ENCODE data around the gene SLC25A19. TPM values are rescaled to one million over a fixed set of nuclear protein-coding genes. Genes with fewer than 3 reads are reported as not detected.
"Not testable (repeated sequence)": the region's sequence is repeated elsewhere in the genome, so short reads cannot be mapped to it uniquely, and the experiment has no call there.

The SLC25A19 gene
- total and polyA plus RNA-seq, 2 experiments from 2014 or later: 17.9 to 22.4 TPM

DNA sequence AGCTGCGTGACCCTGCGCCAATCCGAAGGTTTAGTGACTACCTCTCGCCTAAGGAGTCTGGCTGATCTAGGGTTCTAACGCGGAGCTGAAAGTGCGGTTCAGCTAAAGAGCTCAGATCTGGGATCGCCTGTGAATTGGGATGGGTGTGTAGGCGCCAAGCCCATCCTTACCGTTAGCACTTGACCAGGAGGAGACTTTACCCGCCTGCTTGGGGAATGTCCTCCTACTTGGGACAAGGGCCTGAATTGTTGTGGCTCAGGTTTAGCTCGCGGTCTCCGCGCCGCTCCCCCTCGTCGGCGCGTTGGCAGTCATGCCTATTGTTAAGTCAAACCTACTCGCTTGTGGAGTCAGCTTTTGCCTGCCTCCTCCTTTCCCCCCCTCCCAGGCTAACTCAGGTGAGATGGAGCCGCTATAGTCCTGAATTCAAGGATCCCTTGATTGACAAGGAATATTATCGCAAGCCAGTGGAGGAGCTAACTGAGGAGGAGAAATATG, 27.1 kb downstream of the SLC25A19 start (continued):
- TF ChIP-seq, protein P1, sequence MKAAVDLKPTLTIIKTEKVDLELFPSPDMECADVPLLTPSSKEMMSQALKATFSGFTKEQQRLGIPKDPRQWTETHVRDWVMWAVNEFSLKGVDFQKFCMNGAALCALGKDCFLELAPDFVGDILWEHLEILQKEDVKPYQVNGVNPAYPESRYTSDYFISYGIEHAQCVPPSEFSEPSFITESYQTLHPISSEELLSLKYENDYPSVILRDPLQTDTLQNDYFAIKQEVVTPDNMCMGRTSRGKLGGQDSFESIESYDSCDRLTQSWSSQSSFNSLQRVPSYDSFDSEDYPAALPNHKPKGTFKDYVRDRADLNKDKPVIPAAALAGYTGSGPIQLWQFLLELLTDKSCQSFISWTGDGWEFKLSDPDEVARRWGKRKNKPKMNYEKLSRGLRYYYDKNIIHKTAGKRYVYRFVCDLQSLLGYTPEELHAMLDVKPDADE (IDR thresholded peaks at IDR 0.05): no peak
- TF ChIP-seq EZH2phosphoT487 (IDR thresholded peaks at IDR 0.05; ENCODE audit: unreplicated experiment): no peak

DNA sequence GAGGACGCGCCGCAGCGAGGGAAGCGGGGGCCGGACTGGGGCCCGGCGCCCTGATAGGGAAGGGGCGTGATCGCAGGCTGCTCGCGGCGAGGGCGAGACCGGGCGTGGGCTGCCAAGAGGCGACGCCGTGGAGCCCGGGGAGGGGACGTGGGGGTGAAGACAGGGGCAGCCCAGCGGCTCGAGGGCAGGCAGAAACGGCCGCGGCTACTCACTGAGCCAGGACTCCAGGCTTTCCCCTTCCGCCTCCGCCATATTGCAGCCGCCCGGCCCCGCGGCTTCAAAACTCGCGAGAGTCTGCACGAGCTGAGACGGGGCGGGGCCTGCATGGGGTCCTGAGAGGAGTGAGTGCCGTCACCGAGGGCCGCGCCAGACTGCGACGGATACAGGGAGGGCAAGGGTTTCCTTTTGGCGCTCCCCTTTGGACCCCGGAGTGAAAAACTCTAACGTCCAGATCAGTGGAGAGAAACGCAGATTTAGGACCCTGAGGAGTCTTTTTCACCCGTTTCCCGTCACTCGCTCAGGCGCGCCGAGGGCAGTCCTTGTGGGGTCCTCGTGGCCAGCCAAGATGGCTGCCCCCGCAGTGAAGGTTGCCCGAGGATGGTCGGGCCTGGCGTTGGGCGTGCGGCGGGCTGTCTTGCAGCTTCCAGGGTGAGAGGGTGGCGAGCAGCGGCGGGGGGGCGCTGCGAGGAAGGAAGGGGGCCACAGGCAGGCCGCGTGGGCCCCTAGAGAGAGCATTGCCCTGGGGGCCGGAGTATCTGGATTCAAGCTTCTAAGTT, 27.7 kb downstream of the SLC25A19 start, which contains the start of the genes GGA3 and MRPS7:
TSS of gene GGA3 (minus strand) at position 271 of the 776 bp plus-strand sequence. CDS start at position 252, 19 bp downstream.
TSS of gene MRPS7 (plus strand) at position 544 of the 776 bp plus-strand sequence. CDS start at position 566, 22 bp downstream.
- TF ChIP-seq, protein P1 (IDR thresholded peaks at IDR 0.05): peak; percentile 52; the same call in 1 of the 2 replicates
- TF ChIP-seq ZNF114 (CRISPR knock-in tag; IDR thresholded peaks at IDR 0.05): no peak
- no peak for TF ChIP-seq NANOG (IDR thresholded peaks at IDR 0.05; ENCODE audit: borderline replicate concordance)
- peak; percentile 75 for TF ChIP-seq POLR2AphosphoS5 (IDR thresholded peaks at IDR 0.05; ENCODE audit: low read depth)
- peak; percentile 79 for TF ChIP-seq CREB1 (CRISPR knock-in tag; IDR thresholded peaks at IDR 0.05; ENCODE audit: low read depth)
- H3K27ac Mint-ChIP-seq: peak within 1 kb of the TSS; percentile 100
- peaks cover 74% of the 10 kb centered on the region for H3K79me2 ChIP-seq (replicated peaks; ENCODE audit: insufficient read depth)
- H3K4me1 ChIP-seq (ENCODE audit: insufficient read depth): peaks cover 9% of the 10 kb centered on the region
- peak; percentile 98 for DNase-seq (ENCODE audit: low spot score)
- H3K9me3 Mint-ChIP-seq: no peaks in the 10 kb centered on the region
- peaks cover 8% of the 10 kb centered on the region for H4K20me1 ChIP-seq (replicated peaks; ENCODE audit: insufficient read depth)
- ATAC-seq: peak; percentile 94
- peak within 1 kb of the TSS; percentile 91 for H3K4me3 Mint-ChIP-seq
- peaks cover 41% of the 10 kb centered on the region; the same call in 2 of the 3 replicates for H3K36me3 Mint-ChIP-seq (ENCODE audit: low read depth)
- peak within 1 kb of the TSS; percentile 98 for H3K4me3 ChIP-seq
- H3K27ac ChIP-seq (ENCODE audit: low read depth): peak within 1 kb of the TSS; percentile 98
- peaks cover 5% of the 10 kb centered on the region for H3K27me3 Mint-ChIP-seq (ENCODE audit: insufficient read depth, low read depth, poor library complexity)
- peak within 1 kb of the TSS; percentile 87 for H2AFZ ChIP-seq
- H3K36me3 ChIP-seq (ENCODE audit: insufficient read depth): peaks cover 19% of the 10 kb centered on the region
- H3K4me1 Mint-ChIP-seq: peaks cover 23% of the 10 kb centered on the region
- no peaks in the 10 kb centered on the region for H3K27me3 ChIP-seq (ENCODE audit: insufficient read depth)
- H3F3A ChIP-seq (replicated peaks; ENCODE audit: low read depth): peaks cover 28% of the 10 kb centered on the region
- no peaks in the 10 kb centered on the region for H3K9me2 ChIP-seq (ENCODE audit: insufficient read depth)
- peak within 1 kb of the TSS; percentile 94 for H3K4me2 ChIP-seq

DNA sequence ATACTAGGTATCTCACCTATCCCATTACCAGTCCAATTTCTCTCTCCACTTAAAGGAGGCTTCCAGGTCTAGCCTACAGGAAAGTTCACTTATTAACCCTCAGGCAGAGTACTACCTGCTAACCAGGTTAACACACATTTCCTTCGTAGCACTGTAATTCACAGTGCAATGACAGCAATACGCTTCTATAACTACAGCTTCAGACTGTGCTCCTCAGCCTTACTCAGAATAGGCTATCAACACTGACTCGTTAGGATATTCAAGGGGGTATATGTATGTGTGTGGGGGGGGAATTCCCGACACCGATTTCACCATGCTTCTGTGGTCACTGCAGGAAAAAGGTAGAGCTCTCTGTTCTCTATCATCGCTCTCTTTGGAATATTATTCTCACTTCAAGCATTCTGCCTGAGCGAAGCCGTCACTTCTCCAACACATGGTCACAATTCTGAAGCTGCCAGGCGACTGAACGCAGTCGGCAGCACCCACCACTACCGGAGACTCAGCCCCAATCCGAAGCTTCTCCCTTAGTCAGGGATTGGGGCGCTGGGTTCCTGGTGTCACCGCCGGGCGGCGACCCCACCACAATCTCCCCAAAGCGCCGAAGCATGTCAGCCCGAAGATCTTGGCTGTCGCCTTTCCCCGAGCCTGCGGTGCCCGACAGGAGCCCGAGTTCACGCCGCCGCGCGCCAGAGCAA, 28.4 kb downstream of the SLC25A19 start:
- H3K36me3 Mint-ChIP-seq (ENCODE audit: low read depth): peaks cover 34% of the 10 kb centered on the region; the same call in 2 of the 3 replicates
- peaks cover 79% of the 10 kb centered on the region for H3K79me2 ChIP-seq (replicated peaks; ENCODE audit: insufficient read depth)
- H3K4me3 Mint-ChIP-seq: peak overlapping the region; percentile 91
- peak overlapping the region; percentile 98 for H3K27ac ChIP-seq (ENCODE audit: low read depth)
- peak overlapping the region; percentile 87; the same call in 1 of the 2 replicates for H2AFZ ChIP-seq
- peak; percentile 56 for DNase-seq (ENCODE audit: low spot score)
- H3K36me3 ChIP-seq (ENCODE audit: insufficient read depth): peaks cover 12% of the 10 kb centered on the region
- TF ChIP-seq POLR2AphosphoS5 (IDR thresholded peaks at IDR 0.05; ENCODE audit: low read depth) (no peak), ZNF331 (CRISPR knock-in tag; IDR thresholded peaks at IDR 0.05; ENCODE audit: low read depth) (no peak), STAT1 (IDR thresholded peaks at IDR 0.05; ENCODE audit: unreplicated experiment) (no peak)
- TF ChIP-seq, protein P2, sequence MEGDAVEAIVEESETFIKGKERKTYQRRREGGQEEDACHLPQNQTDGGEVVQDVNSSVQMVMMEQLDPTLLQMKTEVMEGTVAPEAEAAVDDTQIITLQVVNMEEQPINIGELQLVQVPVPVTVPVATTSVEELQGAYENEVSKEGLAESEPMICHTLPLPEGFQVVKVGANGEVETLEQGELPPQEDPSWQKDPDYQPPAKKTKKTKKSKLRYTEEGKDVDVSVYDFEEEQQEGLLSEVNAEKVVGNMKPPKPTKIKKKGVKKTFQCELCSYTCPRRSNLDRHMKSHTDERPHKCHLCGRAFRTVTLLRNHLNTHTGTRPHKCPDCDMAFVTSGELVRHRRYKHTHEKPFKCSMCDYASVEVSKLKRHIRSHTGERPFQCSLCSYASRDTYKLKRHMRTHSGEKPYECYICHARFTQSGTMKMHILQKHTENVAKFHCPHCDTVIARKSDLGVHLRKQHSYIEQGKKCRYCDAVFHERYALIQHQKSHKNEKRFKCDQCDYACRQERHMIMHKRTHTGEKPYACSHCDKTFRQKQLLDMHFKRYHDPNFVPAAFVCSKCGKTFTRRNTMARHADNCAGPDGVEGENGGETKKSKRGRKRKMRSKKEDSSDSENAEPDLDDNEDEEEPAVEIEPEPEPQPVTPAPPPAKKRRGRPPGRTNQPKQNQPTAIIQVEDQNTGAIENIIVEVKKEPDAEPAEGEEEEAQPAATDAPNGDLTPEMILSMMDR (conservative IDR thresholded peaks at IDR 0.05; ENCODE audit: low read depth in 2 of 2): no peak; a peak in 1 of 4 replicates
- TF ChIP-seq, protein P1 (IDR thresholded peaks at IDR 0.05): no peak
- H3K4me1 ChIP-seq (ENCODE audit: insufficient read depth): peaks cover 9% of the 10 kb centered on the region
- H3K27me3 ChIP-seq (ENCODE audit: insufficient read depth): no peaks in the 10 kb centered on the region
- peaks cover 21% of the 10 kb centered on the region for H3F3A ChIP-seq (replicated peaks; ENCODE audit: low read depth)
- peaks cover 5% of the 10 kb centered on the region for H3K27me3 Mint-ChIP-seq (ENCODE audit: insufficient read depth, low read depth, poor library complexity)
- H3K4me2 ChIP-seq: peak overlapping the region; percentile 94
- no peaks in the 10 kb centered on the region for H3K9me3 Mint-ChIP-seq
- H4K20me1 ChIP-seq (replicated peaks; ENCODE audit: insufficient read depth): peaks cover 8% of the 10 kb centered on the region
- ATAC-seq: peak; percentile 42
- H3K9me2 ChIP-seq (ENCODE audit: insufficient read depth): no peaks in the 10 kb centered on the region
- H3K27ac Mint-ChIP-seq: peak overlapping the region; percentile 100
- peaks cover 25% of the 10 kb centered on the region for H3K4me1 Mint-ChIP-seq
- peak overlapping the region; percentile 98 for H3K4me3 ChIP-seq

DNA sequence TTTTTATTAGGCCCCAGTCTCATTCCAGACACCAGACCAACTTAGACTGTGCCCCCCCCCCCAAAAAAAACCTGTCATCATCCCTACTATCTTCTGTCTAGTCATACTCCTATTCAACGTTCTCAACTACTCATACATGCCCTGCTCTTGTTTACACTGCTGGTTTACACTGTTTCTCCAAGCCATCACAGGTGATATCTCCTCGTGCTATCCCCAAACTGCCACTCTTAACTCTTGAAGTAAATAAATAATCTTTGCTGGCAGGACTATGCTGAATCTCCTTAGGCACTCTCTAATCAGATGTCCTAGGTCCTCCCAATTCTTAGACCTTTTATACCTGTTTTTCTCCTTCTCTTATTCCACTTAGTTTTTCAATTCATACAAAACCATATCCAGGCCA, 32.0 kb downstream of the SLC25A19 start:
- not testable (repeated sequence) for H3K9me3 Mint-ChIP-seq; H3K27me3 Mint-ChIP-seq (ENCODE audit: insufficient read depth, low read depth, poor library complexity); H3K4me3 Mint-ChIP-seq; H3F3A ChIP-seq (replicated peaks; ENCODE audit: low read depth); H3K27ac ChIP-seq (ENCODE audit: low read depth); H3K4me2 ChIP-seq; H3K36me3 Mint-ChIP-seq (ENCODE audit: low read depth); H3K9me2 ChIP-seq (ENCODE audit: insufficient read depth); DNase-seq (ENCODE audit: low spot score); H2AFZ ChIP-seq; H3K27ac Mint-ChIP-seq; H3K4me3 ChIP-seq; ATAC-seq; H4K20me1 ChIP-seq (replicated peaks; ENCODE audit: insufficient read depth); H3K27me3 ChIP-seq (ENCODE audit: insufficient read depth); H3K36me3 ChIP-seq (ENCODE audit: insufficient read depth)
- H3K79me2 ChIP-seq (replicated peaks; ENCODE audit: insufficient read depth): peaks cover 79% of the 10 kb centered on the region
- peaks cover 45% of the 10 kb centered on the region for H3K4me1 Mint-ChIP-seq
- H3K4me1 ChIP-seq (ENCODE audit: insufficient read depth): peaks cover 14% of the 10 kb centered on the region

Measured in GM23338 (cell line).